HepG2 (cell line): Measurements from ENCODE around the gene MKRN3. TPM values are rescaled to one million over a fixed set of nuclear protein-coding genes. Genes with fewer than 3 reads are reported as not detected.

Experiments
- ATAC-seq: fragments of 200-7000 bp; cut with Tn5 transposase; 3 replicates; pipeline ENCODE4 v1.9.1; 2020; ENCODE audit warnings: mild to moderate bottlenecking, moderate library complexity
- BruUV-seq: library from RNA; stranded (reverse); fragments of 400-500 nt; replicated peaks from 2 replicates; lab custom pipeline; 2021; lab: Mats Ljungman, UMichigan
- CTCF ChIA-PET: fragments of 300-600 bp; formaldehyde crosslinking; extraction: SDS; loops from one replicate; lab custom pipeline; 2021; ENCODE audit warnings: low total read pairs, inconsistent platforms, low intra/inter-chr PET ratio; lab: Yijun Ruan, JAX
- POLR2A ChIA-PET: fragments of 350-600 bp; sonication (Branson Sonifier 250); formaldehyde crosslinking; loops from one replicate; lab custom pipeline; 2020; ENCODE audit warnings: antibody characterized with exemption, inconsistent platforms; lab: Yijun Ruan, JAX
- DNase-seq: peaks from one replicate; pipeline ENCODE4 v3.0.0-alpha.2; 2015; ENCODE audit warnings: low spot score
- FAIRE-seq: peaks from 3 replicates; lab custom pipeline; 2011; peaks lifted over from hg19 to GRCh38; lab: Jason Lieb, UNC
- H2AFZ ChIP-seq: one replicate; pipeline ENCODE4 v1.6.1; 2011; ENCODE audit warnings: low read length, inconsistent platforms
- H3K27ac ChIP-seq: fragments of 300-600 bp; 3 replicates; pipeline ENCODE4 v1.8.0; 2011; ENCODE audit warnings: mixed run types, mild to moderate bottlenecking, mixed read lengths, low read length, inconsistent platforms; ENCODE audit not compliant: insufficient read depth; ENCODE audit errors: extremely low read length
- H3K27me3 ChIP-seq, 2 experiments: fragments of 200-600 bp in 1 of 2; 2 replicates in 1 of 2; 3 replicates in 1 of 2; pipeline versions ENCODE4 v1.6.0 to v1.8.0; 2011; ENCODE audit warnings: low read length in 2 of 2, mild to moderate bottlenecking in 2 of 2, moderate library complexity in 2 of 2, inconsistent platforms in 1 of 2; ENCODE audit not compliant: insufficient read depth in 2 of 2, control insufficient read depth in 1 of 2
- H3K36me3 ChIP-seq, 2 experiments: fragments of 200-600 bp in 1 of 2; replicated peaks in 1 of 2; 2 replicates in 1 of 2; 3 replicates in 1 of 2; pipeline versions ENCODE4 v1.5.1 to v1.8.0; 2011; ENCODE audit warnings: low read length in 2 of 2, inconsistent platforms in 1 of 2; ENCODE audit not compliant: insufficient read depth in 2 of 2, control insufficient read depth in 1 of 2
- H3K4me1 ChIP-seq: 2 replicates; pipeline ENCODE4 v1.5.1; 2012; ENCODE audit warnings: low read length, inconsistent platforms; ENCODE audit not compliant: insufficient read depth
- H3K4me2 ChIP-seq: 2 replicates; pipeline ENCODE4 v1.6.0; 2011; ENCODE audit warnings: low read depth, low read length, inconsistent platforms
- H3K4me3 ChIP-seq, 3 experiments: fragments of 200-600 bp in 1 of 3; sonication (generic), shearing (Covaris generic) in 1 of 3; replicated peaks in 1 of 3; 2 replicates each; pipeline ENCODE4 v1.5.1; 2011 to 2016; ENCODE audit warnings: low read length in 3 of 3, inconsistent platforms in 2 of 3, low read depth in 2 of 3, mild to moderate bottlenecking in 2 of 3, control low read depth in 1 of 3, mixed read lengths in 1 of 3; ENCODE audit not compliant: insufficient read depth in 1 of 3
- H3K79me2 ChIP-seq: one replicate; pipeline ENCODE4 v1.6.1; 2011; ENCODE audit warnings: low read length, inconsistent platforms; ENCODE audit not compliant: insufficient read depth
- H3K9ac ChIP-seq: 2 replicates; pipeline ENCODE4 v1.6.0; 2011; ENCODE audit warnings: mild to moderate bottlenecking, low read depth, low read length, inconsistent platforms; ENCODE audit not compliant: insufficient read depth
- H3K9me3 ChIP-seq: 2 replicates; pipeline ENCODE4 v1.5.1; 2012; ENCODE audit warnings: mild to moderate bottlenecking, low read length
- H4K20me1 ChIP-seq: 2 replicates; pipeline ENCODE4 v1.6.0; 2011; ENCODE audit warnings: inconsistent platforms, mild to moderate bottlenecking, low read length, moderate library complexity; ENCODE audit not compliant: insufficient read depth
- DNMT3B ChIP-seq: conservative IDR thresholded peaks from 2 replicates; pipeline ENCODE4 v1.6.1; 2016; ENCODE audit warnings: missing biosample characterization, control low read depth
- HOXA7 ChIP-seq: sonication (generic); formaldehyde crosslinking; IDR thresholded peaks from 2 replicates; pipeline ENCODE4 v1.8.1; 2022; ENCODE audit warnings: mild to moderate bottlenecking, missing genetic modification reagents, moderate library complexity
- KDM5A ChIP-seq: fragments of 200-600 bp; sonication (generic); IDR thresholded peaks from 2 replicates; pipeline ENCODE4 v1.7.0; 2018; ENCODE audit warnings: antibody characterized with exemption, mild to moderate bottlenecking, low read length, borderline replicate concordance
- WGBS: methylation state at CpG from one replicate; pipeline ENCODE4 v1.1.6; 2017; ENCODE audit warnings: low lambda C conversion rate; 5-methylcytosine and 5-hydroxymethylcytosine counted together
- in situ Hi-C: cut with HindIII; loops from 2 replicates; pipeline ENCODE4 v1.10.0; 2017; ENCODE audit warnings: low pct_unique_long_range_greater_than_20kb; ENCODE audit not compliant: extremely low pct_ligation_motif_present
- intact Hi-C: fragments of 100-400 bp; cut with micrococcal nuclease; formaldehyde crosslinking; loops from one replicate; pipeline ENCODE4 v1.10.0; 2022; ENCODE audit not compliant: unreplicated experiment
- polyA plus RNA-seq, 8 experiments: library from polyadenylated mRNA; depleted of rRNA in 3 of 8; stranded (reverse) in 7 of 8; unstranded in 1 of 8; fragments of >200 nt; fragmentation: Illumina TruSeq in 4 of 8; extraction: Trizol in 4 of 8; gene quantifications; 2 replicates each; pipeline versions ENCODE4 v1.2.1 to v1.2.3, GENCODE V29; 2011 to 2016; ENCODE audit warnings: low read depth in 4 of 8, missing spikeins in 1 of 8, mixed read lengths in 1 of 8; ENCODE audit not compliant: insufficient read depth in 1 of 8
- total RNA-seq, 5 experiments: library from RNA; depleted of rRNA; stranded (reverse); fragments of >200 nt; fragmentation: Illumina TruSeq; extraction: Trizol; gene quantifications; 2 replicates each; pipeline ENCODE4 v1.2.3, GENCODE V29; 2016; ENCODE audit warnings: low read depth in 1 of 5
- TF ChIP-seq, protein P1 (sequence below): sonication (generic); formaldehyde crosslinking; IDR thresholded peaks from 2 replicates; pipeline ENCODE4 v1.9.0; 2021; ENCODE audit warnings: missing genetic modification reagents, mild to moderate bottlenecking, borderline replicate concordance
- TF ChIP-seq, protein P2 (sequence below): fragments of 450-650 bp; IDR thresholded peaks from 2 replicates; pipeline ENCODE4 v1.6.1; 2016
- TF ChIP-seq, protein P3 (sequence below): IDR thresholded peaks from 2 replicates; pipeline ENCODE4 v1.6.1; 2016; ENCODE audit warnings: mild to moderate bottlenecking

MKRN3 gene
- total and polyA plus RNA-seq, 2 of the 13 experiments (the other 11 are each of a cell fraction or from before 2014, with no cell fraction given), result 2.4 to 5.2 TPM

DNA sequence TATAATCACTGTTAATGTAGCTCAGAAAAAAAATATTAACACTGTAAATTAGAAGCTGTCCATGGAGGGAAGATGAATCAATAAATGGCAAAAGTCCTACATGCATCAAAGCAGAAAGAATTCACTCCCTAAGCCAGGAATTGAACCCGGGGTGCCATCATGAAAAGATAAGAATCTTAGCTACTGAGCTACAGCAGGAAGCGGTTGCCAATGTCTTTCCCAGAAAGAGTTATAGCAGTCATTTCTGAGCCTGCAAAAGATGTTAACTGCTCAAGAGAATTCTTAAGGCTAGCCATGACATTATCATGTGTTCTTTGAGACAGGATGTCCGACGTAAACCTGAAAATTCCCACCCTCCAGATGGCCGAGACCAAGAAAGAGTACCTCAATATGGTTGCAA lies 47.4 kb upstream of the MKRN3 start (continued):
- no peak for TF ChIP-seq KDM5A
- TF ChIP-seq HOXA7, result no peak
- TF ChIP-seq, protein P1, sequence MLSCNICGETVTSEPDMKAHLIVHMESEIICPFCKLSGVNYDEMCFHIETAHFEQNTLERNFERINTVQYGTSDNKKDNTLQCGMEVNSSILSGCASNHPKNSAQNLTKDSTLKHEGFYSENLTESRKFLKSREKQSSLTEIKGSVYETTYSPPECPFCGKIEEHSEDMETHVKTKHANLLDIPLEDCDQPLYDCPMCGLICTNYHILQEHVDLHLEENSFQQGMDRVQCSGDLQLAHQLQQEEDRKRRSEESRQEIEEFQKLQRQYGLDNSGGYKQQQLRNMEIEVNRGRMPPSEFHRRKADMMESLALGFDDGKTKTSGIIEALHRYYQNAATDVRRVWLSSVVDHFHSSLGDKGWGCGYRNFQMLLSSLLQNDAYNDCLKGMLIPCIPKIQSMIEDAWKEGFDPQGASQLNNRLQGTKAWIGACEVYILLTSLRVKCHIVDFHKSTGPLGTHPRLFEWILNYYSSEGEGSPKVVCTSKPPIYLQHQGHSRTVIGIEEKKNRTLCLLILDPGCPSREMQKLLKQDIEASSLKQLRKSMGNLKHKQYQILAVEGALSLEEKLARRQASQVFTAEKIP, result no peak
- TF ChIP-seq DNMT3B, result no peak
- TF ChIP-seq, all 625 proteins: peak for 0

DNA sequence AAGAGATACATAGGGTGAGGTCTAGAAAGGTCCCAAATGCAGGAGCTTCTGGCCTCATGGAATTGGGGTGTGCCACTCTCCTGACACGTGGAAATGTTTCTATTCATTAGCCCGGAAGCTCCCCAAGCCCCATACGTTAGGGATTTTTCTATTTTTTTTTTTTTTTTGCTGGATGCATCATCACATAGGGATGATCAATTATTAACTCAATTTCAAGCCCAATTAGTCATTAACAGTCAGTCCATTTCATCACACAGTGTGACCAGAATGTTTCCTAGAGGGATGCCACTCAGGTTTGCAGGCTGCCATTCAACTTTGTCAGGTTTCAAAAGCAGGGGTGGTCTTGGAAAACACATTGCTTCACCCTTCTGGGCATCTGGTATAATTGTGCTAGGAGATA lies 40.7 kb upstream of the MKRN3 start:
- H3K36me3 ChIP-seq, result no peaks in the 10 kb centered on the region
- no peak overlapping the region for H3K27ac ChIP-seq
- ChIA-PET CTCF (no interaction called here), POLR2A (no interaction called here)
- H3K79me2 ChIP-seq, result no peaks in the 10 kb centered on the region
- H3K4me3 ChIP-seq, result no peak overlapping the region
- WGBS, result 3% methylated on average over 3 of the region's 3 CpGs
- no TSS peak for BruUV-seq
- no peak overlapping the region for H2AFZ ChIP-seq
- no peak overlapping the region for H3K4me2 ChIP-seq
- TF ChIP-seq, protein P2, sequence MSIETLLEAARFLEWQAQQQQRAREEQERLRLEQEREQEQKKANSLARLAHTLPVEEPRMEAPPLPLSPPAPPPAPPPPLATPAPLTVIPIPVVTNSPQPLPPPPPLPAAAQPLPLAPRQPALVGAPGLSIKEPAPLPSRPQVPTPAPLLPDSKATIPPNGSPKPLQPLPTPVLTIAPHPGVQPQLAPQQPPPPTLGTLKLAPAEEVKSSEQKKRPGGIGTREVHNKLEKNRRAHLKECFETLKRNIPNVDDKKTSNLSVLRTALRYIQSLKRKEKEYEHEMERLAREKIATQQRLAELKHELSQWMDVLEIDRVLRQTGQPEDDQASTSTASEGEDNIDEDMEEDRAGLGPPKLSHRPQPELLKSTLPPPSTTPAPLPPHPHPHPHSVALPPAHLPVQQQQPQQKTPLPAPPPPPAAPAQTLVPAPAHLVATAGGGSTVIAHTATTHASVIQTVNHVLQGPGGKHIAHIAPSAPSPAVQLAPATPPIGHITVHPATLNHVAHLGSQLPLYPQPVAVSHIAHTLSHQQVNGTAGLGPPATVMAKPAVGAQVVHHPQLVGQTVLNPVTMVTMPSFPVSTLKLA, result peak; percentile 30
- TF ChIP-seq, protein P3, sequence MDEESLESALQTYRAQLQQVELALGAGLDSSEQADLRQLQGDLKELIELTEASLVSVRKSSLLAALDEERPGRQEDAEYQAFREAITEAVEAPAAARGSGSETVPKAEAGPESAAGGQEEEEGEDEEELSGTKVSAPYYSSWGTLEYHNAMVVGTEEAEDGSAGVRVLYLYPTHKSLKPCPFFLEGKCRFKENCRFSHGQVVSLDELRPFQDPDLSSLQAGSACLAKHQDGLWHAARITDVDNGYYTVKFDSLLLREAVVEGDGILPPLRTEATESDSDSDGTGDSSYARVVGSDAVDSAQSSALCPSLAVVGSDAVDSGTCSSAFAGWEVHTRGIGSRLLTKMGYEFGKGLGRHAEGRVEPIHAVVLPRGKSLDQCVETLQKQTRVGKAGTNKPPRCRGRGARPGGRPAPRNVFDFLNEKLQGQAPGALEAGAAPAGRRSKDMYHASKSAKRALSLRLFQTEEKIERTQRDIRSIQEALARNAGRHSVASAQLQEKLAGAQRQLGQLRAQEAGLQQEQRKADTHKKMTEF, result no peak
- no peaks in the 10 kb centered on the region for H3K27me3 ChIP-seq
- H4K20me1 ChIP-seq, result no peaks in the 10 kb centered on the region
- ATAC-seq (no peak), FAIRE-seq (no peak), DNase-seq (no peak)
- in situ Hi-C loops, result no loop called here
- intact Hi-C loops, result no loop called here
- no peaks in the 10 kb centered on the region for H3K9me3 ChIP-seq
- no peak overlapping the region for H3K9ac ChIP-seq
- no peaks in the 10 kb centered on the region for H3K4me1 ChIP-seq
